AG04449 (cell line): ENCODE data around the gene LRP1B.

ENCODE experiments used
- CTCF ChIA-PET: fragments of 350-600 bp; formaldehyde crosslinking; extraction: SDS; loops from one replicate; lab custom pipeline; 2021; ENCODE audit warnings: antibody characterized with exemption; lab: Yijun Ruan, JAX
- POLR2A ChIA-PET: fragments of 400-600, 350-600 bp; formaldehyde crosslinking; extraction: SDS; loops from one replicate; lab custom pipeline; 2020; ENCODE audit warnings: antibody characterized with exemption, inconsistent platforms; lab: Yijun Ruan, JAX
- DNase-seq: peaks from one replicate; pipeline ENCODE4 v3.0.0-alpha.2; 2010; ENCODE audit warnings: low read depth, low spot score
- H3K4me3 ChIP-seq: 2 replicates; pipeline ENCODE4 v1.5.1; 2011; ENCODE audit warnings: low read depth, mild to moderate bottlenecking, control low read depth, low read length
- TF ChIP-seq, protein P1 (sequence below): IDR thresholded peaks from one replicate; pipeline ENCODE4 v1.5.1; 2011; ENCODE audit warnings: mild to moderate bottlenecking, moderate library complexity, low read length, control low read depth, inconsistent platforms; ENCODE audit not compliant: insufficient read depth; ENCODE audit errors: missing control alignments

Gene LRP1B

DNA sequence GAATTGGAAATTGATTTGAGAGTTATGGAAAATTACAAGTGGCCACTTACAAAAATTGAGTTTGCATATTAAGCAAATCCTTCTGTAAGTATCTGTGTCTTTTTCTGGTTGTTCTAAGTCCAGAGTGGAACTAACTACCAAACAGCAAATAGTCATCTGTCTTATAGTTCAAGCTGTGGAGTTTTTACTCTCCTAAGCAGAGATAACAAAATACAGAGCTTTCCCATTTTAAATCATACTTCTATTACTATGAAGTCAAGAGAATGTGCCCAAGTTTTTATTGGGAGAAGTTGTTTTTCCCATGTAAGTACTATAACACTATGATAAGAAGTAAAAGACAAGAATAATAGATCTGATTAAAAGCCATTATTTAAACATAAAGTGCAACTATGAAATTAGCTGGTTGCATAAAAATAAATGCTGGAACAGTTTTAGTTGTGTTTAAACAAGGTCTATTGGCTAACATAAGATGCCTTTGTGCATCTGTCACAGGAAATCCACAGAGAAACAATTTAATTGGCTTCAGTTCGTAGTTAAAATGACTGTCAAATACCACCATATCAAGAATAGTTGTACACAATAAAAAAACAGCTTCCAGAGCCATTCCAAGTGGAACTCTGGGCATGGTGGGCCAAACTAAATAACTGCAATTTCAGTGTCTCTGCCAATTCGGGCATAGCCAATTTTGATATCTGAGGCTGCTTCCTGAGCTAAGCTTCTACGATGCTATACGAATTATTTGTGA lies 1883.2 kb downstream of the LRP1B start:
- CTCF ChIA-PET: no interaction called here
- no peak for DNase-seq
- TF ChIP-seq, protein P1, sequence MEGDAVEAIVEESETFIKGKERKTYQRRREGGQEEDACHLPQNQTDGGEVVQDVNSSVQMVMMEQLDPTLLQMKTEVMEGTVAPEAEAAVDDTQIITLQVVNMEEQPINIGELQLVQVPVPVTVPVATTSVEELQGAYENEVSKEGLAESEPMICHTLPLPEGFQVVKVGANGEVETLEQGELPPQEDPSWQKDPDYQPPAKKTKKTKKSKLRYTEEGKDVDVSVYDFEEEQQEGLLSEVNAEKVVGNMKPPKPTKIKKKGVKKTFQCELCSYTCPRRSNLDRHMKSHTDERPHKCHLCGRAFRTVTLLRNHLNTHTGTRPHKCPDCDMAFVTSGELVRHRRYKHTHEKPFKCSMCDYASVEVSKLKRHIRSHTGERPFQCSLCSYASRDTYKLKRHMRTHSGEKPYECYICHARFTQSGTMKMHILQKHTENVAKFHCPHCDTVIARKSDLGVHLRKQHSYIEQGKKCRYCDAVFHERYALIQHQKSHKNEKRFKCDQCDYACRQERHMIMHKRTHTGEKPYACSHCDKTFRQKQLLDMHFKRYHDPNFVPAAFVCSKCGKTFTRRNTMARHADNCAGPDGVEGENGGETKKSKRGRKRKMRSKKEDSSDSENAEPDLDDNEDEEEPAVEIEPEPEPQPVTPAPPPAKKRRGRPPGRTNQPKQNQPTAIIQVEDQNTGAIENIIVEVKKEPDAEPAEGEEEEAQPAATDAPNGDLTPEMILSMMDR: no peak
- POLR2A ChIA-PET: no interaction called here
- no peak overlapping the region for H3K4me3 ChIP-seq

DNA sequence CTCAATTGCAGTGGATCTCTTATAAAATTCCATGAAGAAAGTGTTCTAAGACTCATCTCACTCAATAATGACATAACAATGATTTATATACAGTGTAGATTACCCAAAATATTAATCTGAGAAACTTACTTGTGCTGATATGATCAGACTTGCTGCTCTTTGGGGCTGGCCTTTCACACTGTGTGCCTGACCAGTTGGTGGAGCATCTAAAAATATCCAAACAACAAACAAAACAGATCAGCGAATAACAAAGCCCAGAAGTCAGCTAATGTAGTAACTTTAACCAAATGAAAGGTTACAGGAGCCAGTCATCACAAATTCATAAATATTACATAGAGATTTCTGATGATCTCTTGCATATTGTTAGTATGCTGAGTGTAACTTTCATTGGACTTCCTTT lies 1883.9 kb downstream of the LRP1B start:
- ChIA-PET CTCF (no interaction called here), POLR2A (no interaction called here)
- DNase-seq: no peak

DNA sequence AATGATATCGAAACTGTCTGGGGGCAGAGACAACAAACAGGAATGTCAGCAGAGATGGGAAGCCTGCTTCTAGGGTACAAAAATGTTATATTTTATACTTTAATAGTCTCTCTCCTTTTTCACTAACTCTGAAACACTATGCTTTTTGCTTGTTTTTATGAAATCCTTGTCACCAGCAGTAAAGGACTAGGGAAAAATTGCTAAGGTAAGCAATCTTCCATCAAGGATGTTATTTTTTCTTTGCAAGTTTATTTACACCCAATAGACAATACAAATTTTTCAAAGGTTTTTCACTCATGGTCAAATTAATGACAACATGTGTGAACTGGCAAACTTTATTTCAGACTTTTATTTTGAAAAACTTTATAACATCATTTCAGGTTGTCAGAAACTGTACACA lies 1884.8 kb downstream of the LRP1B start:
- CTCF ChIA-PET: no interaction called here
- DNase-seq: no peak
- TF ChIP-seq, protein P1: no peak
- no peak overlapping the region for H3K4me3 ChIP-seq
- POLR2A ChIA-PET: no interaction called here

More for the DNA sequence above, 1883.9 kb downstream of the LRP1B start:
- H3K4me3 ChIP-seq: no peak overlapping the region
- TF ChIP-seq, protein P1: no peak

DNA sequence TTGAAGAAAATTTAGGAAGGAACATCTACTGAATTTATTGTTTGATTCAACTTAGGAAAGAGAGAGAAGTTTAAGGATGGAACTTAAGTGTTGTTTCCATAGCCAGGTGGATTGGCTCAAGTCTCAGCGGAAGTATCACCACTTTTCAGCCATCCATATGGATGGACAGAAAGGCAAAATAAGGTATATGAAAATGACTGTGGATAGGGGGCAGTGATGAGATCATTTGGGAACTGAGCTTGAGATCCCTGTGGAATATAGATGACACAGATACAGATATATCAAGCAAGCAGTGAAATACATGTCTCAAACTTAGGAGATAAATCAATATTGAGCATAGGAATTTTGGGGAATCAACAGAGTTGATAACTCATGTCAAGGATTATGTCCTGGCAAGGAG lies 1887.9 kb downstream of the LRP1B start:
- no peak overlapping the region for H3K4me3 ChIP-seq
- TF ChIP-seq, protein P1: no peak
- CTCF ChIA-PET: no interaction called here
- DNase-seq: no peak
- POLR2A ChIA-PET: no interaction called here

DNA sequence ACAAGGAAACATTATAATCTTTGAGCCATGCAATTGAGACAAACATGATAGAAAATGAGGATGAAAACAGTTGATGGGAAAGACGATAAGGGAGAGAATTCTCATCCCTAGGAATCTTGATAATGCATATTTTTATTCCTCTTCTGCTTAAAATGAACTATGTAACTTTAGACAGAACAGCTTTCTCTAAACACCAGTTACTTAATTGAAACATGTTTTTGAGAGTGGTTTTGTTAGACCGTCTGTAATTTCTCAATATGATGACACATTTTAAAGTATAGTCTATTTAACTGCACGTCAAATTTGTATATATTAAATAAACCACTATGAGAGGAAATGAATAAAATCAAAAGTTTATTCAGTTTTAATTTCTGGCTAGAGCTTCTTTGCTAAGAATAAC lies 1896.7 kb downstream of the LRP1B start:
- DNase-seq: no peak
- no peak overlapping the region for H3K4me3 ChIP-seq
- POLR2A ChIA-PET: no interaction called here
- CTCF ChIA-PET: no interaction called here
- TF ChIP-seq, protein P1: no peak

DNA sequence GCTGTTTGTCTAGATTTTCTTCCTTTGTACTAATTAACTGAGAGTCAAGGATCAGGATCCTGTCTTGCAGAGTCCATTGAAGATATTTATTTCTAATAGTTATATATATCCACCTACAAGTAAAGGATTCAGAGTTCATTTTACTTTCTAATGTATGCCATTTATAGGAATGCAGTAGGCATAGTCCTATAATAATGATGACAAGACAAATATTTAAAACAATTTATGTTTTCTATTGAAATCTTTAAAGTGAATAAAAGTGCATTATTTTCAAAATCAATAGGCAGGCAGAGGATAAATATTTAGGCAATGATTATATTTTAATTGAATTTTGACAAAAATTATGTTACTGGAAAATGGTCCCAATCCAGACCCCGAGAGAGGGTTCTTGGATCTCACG lies 1919.9 kb downstream of the LRP1B start:
- CTCF ChIA-PET: no interaction called here
- no peak overlapping the region for H3K4me3 ChIP-seq
- POLR2A ChIA-PET: no interaction called here
- TF ChIP-seq, protein P1: no peak
- no peak for DNase-seq
